ENCODE data around the gene FLVCR2.

FLVCR2 gene

GRCh38 chr14:75578102-75578785, at the start of gene FLVCR2:
FLVCR2 (plus strand) TSS chr14:75578620; CDS start chr14:75578973, 353 bp downstream.
- peak; percentile 73 for DNase-seq

GRCh38 chr14:75531256-75531655, 47.2 kb upstream of the FLVCR2 start:
- DNase-seq: no peak

- DNase-seq: no peak
Observed at GRCh38 chr14:75531660-75532317, 46.6 kb upstream of the FLVCR2 start.

- no peak for DNase-seq
Observed at GRCh38 chr14:75533791-75534555, 44.4 kb upstream of the FLVCR2 start.

- no peak for DNase-seq
Observed at GRCh38 chr14:75535164-75535898, 43.1 kb upstream of the FLVCR2 start.

- DNase-seq: no peak
Observed at GRCh38 chr14:75537071-75537470, 41.3 kb upstream of the FLVCR2 start.

GRCh38 chr14:75539162-75539560, 39.3 kb upstream of the FLVCR2 start:
- DNase-seq: no peak

GRCh38 chr14:75539561-75540478, 38.6 kb upstream of the FLVCR2 start:
- DNase-seq: no peak

GRCh38 chr14:75540479-75540851, 38.0 kb upstream of the FLVCR2 start:
- no peak for DNase-seq

GRCh38 chr14:75542588-75543091, 35.8 kb upstream of the FLVCR2 start:
- no peak for DNase-seq

- no peak for DNase-seq
Observed at GRCh38 chr14:75543253-75543652, 35.2 kb upstream of the FLVCR2 start.

- DNase-seq: no peak
Observed at GRCh38 chr14:75543786-75544185, 34.6 kb upstream of the FLVCR2 start.

- no peak for DNase-seq
Observed at GRCh38 chr14:75545907-75546306, 32.5 kb upstream of the FLVCR2 start.

- DNase-seq: no peak
Observed at GRCh38 chr14:75547552-75548250, 30.7 kb upstream of the FLVCR2 start.

- DNase-seq: no peak
Observed at GRCh38 chr14:75548544-75548943, 29.9 kb upstream of the FLVCR2 start.

GRCh38 chr14:75549169-75549568, 29.3 kb upstream of the FLVCR2 start:
- DNase-seq: peak; percentile 0

- DNase-seq: no peak
Observed at GRCh38 chr14:75551021-75551420, 27.4 kb upstream of the FLVCR2 start.

GRCh38 chr14:75553157-75553556, 25.3 kb upstream of the FLVCR2 start:
- no peak for DNase-seq

- no peak for DNase-seq
Observed at GRCh38 chr14:75553761-75554364, 24.6 kb upstream of the FLVCR2 start.

GRCh38 chr14:75554482-75554881, 23.9 kb upstream of the FLVCR2 start:
- DNase-seq: no peak

GRCh38 chr14:75558440-75558839, 20.0 kb upstream of the FLVCR2 start:
- DNase-seq: no peak

Measured in midbrain (tissue), 1 donor.